ENCODE measurements around the gene HLCS.

Gene HLCS

DNA sequence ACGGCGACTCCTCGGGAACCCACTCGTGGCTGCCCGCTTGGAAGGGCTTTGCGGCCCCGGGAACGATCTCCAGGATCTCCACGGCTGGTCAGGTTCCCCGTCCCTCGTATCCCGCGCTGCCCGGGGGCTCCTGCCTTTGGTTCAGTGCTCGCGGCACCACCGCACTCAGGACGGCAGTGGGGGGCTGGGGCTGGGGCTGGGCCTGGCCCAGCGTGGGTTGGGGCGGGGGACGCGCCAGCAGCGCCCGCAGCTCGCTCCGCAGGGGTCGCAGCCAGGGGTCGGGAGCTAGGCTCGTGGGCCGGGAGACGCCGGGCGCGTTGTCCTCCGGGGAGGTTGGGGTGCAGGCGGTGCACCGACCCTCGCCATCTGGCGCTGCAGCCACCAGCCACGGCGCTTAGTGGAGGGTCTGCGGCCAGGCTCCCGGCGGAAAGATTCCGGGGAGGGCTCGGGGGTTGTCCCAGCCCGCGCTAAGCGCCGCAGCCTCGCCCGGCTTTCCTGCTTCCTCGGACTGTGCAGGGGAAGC is 258.6 kb downstream of the HLCS start:
- DNase-seq (ENCODE audit: low spot score): no peak
- TF ChIP-seq, protein P1, sequence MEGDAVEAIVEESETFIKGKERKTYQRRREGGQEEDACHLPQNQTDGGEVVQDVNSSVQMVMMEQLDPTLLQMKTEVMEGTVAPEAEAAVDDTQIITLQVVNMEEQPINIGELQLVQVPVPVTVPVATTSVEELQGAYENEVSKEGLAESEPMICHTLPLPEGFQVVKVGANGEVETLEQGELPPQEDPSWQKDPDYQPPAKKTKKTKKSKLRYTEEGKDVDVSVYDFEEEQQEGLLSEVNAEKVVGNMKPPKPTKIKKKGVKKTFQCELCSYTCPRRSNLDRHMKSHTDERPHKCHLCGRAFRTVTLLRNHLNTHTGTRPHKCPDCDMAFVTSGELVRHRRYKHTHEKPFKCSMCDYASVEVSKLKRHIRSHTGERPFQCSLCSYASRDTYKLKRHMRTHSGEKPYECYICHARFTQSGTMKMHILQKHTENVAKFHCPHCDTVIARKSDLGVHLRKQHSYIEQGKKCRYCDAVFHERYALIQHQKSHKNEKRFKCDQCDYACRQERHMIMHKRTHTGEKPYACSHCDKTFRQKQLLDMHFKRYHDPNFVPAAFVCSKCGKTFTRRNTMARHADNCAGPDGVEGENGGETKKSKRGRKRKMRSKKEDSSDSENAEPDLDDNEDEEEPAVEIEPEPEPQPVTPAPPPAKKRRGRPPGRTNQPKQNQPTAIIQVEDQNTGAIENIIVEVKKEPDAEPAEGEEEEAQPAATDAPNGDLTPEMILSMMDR (IDR thresholded peaks at IDR 0.05; ENCODE audit: extremely low read depth, missing control alignments): no peak

DNA sequence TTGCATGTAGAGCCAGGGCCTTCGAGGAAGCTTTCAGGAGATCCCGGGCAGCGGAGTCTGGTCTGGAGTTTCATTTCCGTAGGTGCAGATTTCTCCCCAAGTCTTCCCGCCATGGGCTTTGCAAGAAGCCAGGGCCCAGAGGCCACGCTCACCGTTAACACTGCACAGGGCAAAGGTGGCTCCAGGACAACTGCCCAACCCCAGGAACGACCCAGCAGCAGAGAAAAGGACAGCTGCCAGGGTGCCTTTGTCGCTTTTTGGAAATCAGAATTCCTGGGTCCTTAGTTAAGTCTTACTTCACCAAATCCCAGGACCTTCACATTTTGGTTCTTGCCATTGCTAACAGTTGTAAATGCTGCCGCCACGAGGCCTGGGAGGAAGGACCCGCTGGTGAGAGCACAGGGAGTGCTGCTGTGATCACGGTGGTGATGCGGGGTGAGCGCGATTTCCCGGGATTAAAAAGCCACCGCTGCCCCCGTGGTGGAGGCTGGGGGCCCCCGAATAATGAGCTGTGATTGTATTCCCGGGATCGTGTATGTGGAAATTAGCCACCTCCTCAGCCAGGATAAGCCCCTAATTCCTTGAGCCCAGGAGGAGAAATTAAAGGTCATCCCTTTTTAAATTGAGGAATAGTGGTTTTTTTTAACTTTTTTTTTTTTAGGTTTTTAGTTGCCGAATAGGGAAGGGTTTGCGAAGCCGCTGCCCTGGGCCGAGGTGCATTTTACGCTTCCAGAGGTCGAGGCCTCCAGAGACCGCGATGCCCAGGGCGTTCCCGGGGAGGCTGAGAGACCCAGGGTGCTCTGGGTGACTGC is 259.3 kb downstream of the HLCS start:
- DNase-seq (ENCODE audit: low spot score): peak; percentile 43
- TF ChIP-seq, protein P1 (IDR thresholded peaks at IDR 0.05; ENCODE audit: extremely low read depth, missing control alignments): no peak

DNA sequence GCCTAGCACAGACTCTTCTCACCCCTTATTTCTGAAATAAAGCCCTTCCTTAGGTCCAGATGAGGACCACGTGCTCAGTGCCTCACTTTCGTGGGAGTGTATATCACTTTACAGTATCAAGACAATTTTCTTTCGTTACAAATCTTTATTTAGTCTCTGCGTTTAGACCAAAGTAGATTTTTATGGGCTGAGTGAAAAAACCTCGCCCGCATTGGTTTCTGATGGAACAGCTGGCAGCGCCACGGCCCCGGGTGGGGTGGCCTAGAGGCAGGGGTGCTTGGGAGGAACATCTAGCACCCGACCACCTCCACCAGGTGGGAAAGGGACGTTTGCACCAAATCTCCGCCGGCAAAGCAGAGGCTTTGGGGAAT is 260.0 kb downstream of the HLCS start:
- TF ChIP-seq, protein P1 (IDR thresholded peaks at IDR 0.05; ENCODE audit: extremely low read depth, missing control alignments): no peak
- DNase-seq (ENCODE audit: low spot score): no peak

DNA sequence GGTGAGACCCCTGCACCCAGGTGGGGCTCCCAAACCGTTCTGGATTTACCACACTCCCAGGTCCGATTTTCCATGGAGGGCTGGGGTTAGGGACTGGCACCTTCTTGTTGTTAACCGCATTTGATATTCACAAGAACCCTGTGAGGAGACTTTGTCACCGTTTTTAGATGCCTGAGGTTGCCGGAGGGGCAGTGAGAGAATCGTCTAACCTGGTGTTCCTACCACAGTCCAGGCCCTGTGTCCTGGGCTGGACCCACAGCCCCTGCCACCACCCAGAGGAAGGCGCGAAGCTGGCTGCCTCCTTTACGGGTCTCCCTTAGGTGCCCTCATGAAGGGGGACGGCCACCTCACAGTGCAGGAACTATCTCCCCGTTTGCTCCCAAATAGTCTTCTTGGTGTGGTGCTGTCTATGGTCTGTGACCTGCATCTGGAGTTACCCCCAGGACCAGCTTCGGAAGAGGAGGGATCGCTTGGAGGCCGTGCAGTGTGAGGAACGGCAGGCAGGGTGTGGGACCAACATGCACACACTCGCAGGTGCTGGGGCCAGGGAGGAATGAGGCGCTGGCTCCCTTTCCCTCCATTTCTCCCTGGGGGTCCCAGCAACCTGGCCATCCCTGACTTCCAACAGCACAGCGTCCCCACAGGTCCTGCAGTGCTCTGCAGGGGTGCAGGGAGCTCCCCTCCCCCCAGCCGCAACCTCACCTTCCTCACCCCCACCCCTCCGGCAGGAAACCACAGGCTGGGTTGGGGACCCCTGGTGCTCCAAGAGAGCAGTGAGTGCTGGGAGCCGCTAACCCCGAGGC is 260.6 kb downstream of the HLCS start:
- TF ChIP-seq, protein P1 (IDR thresholded peaks at IDR 0.05; ENCODE audit: extremely low read depth, missing control alignments): no peak
- DNase-seq (ENCODE audit: low spot score): no peak

DNA sequence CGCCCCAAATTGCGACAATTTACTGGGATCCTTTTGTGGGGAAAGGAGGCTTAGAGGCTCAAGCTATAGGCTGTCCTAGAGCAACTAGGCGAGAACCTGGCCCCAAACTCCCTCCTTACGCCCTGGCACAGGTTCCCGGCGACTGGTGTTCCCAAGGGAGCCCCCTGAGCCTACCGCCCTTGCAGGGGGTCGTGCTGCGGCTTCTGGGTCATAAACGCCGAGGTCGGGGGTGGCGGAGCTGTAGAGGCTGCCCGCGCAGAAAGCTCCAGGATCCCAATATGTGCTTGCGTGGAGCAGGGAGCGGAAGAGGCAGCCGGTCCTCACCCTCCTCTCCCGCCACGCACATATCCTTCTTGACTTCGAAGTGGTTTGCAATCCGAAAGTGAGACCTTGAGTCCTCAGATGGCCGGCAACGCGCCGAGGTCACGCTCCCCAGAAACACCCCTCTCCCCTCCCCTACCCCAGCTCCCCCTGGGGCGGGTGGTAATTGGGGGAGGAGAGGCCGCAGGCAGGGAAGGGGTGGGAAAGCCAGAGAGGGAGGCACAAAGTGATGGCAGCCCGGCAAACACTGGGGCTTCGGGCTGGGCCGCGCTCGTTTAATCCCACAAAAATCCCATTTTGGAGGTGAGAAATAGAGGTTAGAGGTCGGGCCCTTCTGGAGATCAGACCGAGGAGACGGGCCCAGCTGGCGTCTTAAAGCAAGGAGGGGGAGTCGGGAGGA is 261.4 kb downstream of the HLCS start:
- TF ChIP-seq, protein P1 (IDR thresholded peaks at IDR 0.05; ENCODE audit: extremely low read depth, missing control alignments): no peak
- no peak for DNase-seq (ENCODE audit: low spot score)

DNA sequence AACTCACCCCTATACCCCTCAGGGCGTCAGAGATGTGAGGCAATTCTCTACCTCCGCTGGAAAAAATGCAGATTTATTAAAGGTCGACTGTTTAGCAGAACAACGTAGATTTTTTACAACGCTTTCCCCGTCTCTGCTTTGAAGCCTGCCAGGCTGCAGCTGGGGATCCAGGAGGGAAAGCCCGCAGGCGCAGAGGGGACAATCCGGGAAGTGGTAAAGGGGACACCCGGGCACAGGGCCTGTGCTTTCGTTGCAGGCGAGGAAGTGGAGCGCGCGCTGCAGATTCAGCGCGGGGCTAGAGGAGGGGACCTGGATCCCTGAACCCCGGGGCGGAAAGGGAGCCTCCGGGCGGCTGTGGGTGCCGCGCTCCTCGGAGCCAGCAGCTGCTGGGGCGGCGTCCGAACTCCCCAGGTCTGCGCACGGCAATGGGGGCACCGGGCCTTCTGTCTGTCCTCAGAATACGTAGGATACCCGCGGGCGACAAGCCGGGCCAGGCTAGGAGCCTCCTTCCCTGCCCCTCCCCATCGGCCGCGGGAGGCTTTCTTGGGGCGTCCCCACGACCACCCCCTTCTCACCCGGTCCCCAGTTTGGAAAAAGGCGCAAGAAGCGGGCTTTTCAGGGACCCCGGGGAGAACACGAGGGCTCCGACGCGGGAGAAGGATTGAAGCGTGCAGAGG is 262.1 kb downstream of the HLCS start:
- DNase-seq (ENCODE audit: low spot score): peak; percentile 39

More for the DNA sequence above, 262.1 kb downstream of the HLCS start:
- TF ChIP-seq, protein P1 (IDR thresholded peaks at IDR 0.05; ENCODE audit: extremely low read depth, missing control alignments): no peak
